ENCODE data around the gene CIT. TPM values are rescaled to one million over a fixed set of nuclear protein-coding genes. Genes with fewer than 3 reads are reported as not detected.

CIT gene
- total and polyA plus RNA-seq, 10 of the 15 experiments (the other 5 are each of a cell fraction or from before 2014, with no cell fraction given) = 1.0 to 38.2 (median 14.9) TPM

- 16% methylated on average over 3 of the region's 3 CpGs for WGBS (ENCODE audit: insufficient coverage, insufficient replicate concordance, low lambda C conversion rate, missing lambda C conversion rate)
Measured at GRCh38 chr12:119652665-119653064, 224.5 kb downstream of the CIT start.

More at GRCh38 chr12:119652665-119653064, 224.5 kb downstream of the CIT start:
- ChIA-PET SMC1A (ENCODE audit: uncharacterized antibody, unreplicated experiment) (no interaction called here), RAD21 (ENCODE audit: unreplicated experiment) (no interaction called here), POLR2A (no interaction called here), CTCF (interaction anchor here (0.8 to 1.8 kb wide), 4 partner anchors 8 to 27 kb away, joined by 3 to 5 read pairs (median 4); partner anchors contain the start of gene PRKAB1)
- TF ChIP-seq REST (IDR thresholded peaks at IDR 0.05; ENCODE audit: low read depth, low read length) = no peak
- no peak for TF ChIP-seq ZNF384 (IDR thresholded peaks at IDR 0.05; ENCODE audit: borderline replicate concordance, low read depth, low read length)
- TF ChIP-seq ZNF207 (IDR thresholded peaks at IDR 0.05; ENCODE audit: borderline replicate concordance) = no peak
- TF ChIP-seq IRF4 (IDR thresholded peaks at IDR 0.05; ENCODE audit: low read depth, low read length) = no peak
- no peak for TF ChIP-seq ZBTB4 (CRISPR knock-in tag; IDR thresholded peaks at IDR 0.05)
- no peak for TF ChIP-seq TCF12 (IDR thresholded peaks at IDR 0.05; ENCODE audit: low read depth, low read length)
- DNase-seq (ENCODE audit: low read depth, low spot score) (no peak), FAIRE-seq (no peak), ATAC-seq (no peak)
- intact Hi-C loops (cut with micrococcal nuclease; ENCODE audit: unreplicated experiment) = no loop called here
- Histone ChIP-seq H2AFZ (ENCODE audit: control insufficient read depth, low read depth, low read length) (no peak overlapping the region), H3K27ac (ENCODE audit: control insufficient read depth, insufficient read depth) (no peak overlapping the region), H3K36me3 (ENCODE audit: control insufficient read depth in 2 of 2, insufficient read depth in 2 of 2, low read length in 1 of 2) (no peaks in the 10 kb centered on the region), H3K4me1 (ENCODE audit: control insufficient read depth, insufficient read depth, low read length) (no peaks in the 10 kb centered on the region), H3K9me3 (replicated peaks; ENCODE audit: control insufficient read depth, insufficient read depth, low read length) (no peaks in the 10 kb centered on the region; the same call in 2 of the 3 replicates), H3K4me3 (no peak overlapping the region), H3K27me3 (replicated peaks in 1 of 2; ENCODE audit: control insufficient read depth in 2 of 2, insufficient read depth in 2 of 2, low read length in 1 of 2) (no peaks in the 10 kb centered on the region), H3K79me2 (ENCODE audit: control insufficient read depth, insufficient read depth, low read length) (no peaks in the 10 kb centered on the region), H4K20me1 (ENCODE audit: control insufficient read depth, insufficient read depth) (no peaks in the 10 kb centered on the region), H3K9ac (ENCODE audit: control insufficient read depth, insufficient read depth, low read length) (no peak overlapping the region), H3K4me2 (ENCODE audit: control insufficient read depth, insufficient read depth) (no peak overlapping the region)
- no TSS peak for BruUV-seq (replicated peaks)
- in situ Hi-C loops (cut with MboI) = loop anchor here (25.0 kb wide), 1 partner anchor 1515 kb away; the partner anchor contains the start of gene PEBP1
